NCI-H2196 treated with DMSO at 0.1 percent for 48 hours (cell line): Measurements from ENCODE around the gene MED12.

Experiments used
- DNase-seq: peaks from one replicate; lab custom pipeline; 2025; ENCODE audit not compliant: unreplicated experiment; lab: John Stamatoyannopoulos, UW

Gene MED12

GRCh38 chrX:71107245-71107644 is 11.2 kb upstream of the MED12 start:
- no peak for DNase-seq

GRCh38 chrX:71107762-71108360 is 10.5 kb upstream of the MED12 start:
- no peak for DNase-seq

DNA sequence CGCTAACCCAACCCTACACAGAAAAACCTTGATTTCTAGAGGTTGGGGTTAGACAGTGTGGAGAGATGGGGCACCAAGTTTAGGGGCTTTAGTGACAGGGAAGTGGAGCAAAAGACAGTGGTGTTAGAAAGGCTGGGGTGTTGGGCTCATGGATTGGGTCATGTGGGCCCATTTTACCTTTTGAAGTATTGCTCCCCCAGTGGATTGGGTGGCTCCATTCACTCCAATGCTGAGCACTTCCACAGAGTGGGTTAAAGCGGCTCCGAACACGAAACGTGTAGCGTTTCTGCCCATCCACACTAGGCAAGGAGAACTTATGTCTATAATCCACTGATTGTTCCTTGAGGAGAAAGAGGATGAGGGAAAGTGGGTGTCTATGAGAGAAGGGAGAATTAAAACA is 9.3 kb upstream of the MED12 start:
- DNase-seq: no peak

GRCh38 chrX:71111141-71111843 is 7.1 kb upstream of the MED12 start, which contains the start of gene IL2RG:
Gene IL2RG, minus strand, starts transcription at chrX:71111577. Its CDS starts 38 bp downstream, at chrX:71111539.
- no peak for DNase-seq

DNA sequence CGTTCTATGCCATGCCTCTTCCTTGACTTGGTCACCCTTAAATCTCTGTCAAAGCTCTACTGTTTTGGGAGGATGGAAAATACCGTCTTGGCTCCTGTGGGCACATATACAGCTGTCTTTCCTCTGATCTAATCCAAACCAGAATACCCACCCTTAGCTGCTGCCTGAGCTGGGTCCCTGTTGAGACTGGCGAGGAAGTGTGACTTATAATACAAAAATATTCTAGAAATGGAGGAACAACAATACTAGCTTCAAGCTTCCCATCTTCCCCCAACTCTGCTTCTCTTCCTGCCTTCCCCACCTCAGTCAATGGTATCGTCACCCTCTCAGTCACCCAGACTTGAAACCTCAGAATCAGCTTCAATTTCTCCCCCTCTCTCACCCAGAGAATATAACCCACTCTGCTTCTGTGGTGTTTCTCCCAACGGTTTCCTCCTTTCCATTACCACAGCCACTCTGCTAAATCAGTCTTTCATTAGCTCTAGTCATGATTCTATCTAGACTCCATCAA is 6.4 kb upstream of the MED12 start:
- DNase-seq: no peak

DNA sequence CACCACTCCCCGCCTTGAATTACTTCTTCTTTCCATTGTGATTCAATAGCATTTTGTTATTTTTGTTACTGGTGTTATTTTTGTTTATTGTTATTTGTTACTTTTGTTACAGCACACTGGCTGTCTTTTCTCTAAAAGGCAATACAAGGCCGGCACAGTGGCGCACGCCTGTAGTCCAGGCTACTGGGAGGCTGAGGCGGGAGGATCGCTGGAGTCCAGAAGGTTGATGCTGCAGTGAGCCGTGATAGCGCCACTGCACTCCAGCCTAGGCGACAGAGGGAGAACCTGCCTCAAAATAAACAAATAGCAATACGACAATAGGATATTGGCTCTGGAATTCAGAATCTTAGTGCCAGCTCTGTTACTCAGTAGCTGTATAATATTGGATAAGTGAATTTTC is 1.0 kb upstream of the MED12 start:
- no peak for DNase-seq

DNA sequence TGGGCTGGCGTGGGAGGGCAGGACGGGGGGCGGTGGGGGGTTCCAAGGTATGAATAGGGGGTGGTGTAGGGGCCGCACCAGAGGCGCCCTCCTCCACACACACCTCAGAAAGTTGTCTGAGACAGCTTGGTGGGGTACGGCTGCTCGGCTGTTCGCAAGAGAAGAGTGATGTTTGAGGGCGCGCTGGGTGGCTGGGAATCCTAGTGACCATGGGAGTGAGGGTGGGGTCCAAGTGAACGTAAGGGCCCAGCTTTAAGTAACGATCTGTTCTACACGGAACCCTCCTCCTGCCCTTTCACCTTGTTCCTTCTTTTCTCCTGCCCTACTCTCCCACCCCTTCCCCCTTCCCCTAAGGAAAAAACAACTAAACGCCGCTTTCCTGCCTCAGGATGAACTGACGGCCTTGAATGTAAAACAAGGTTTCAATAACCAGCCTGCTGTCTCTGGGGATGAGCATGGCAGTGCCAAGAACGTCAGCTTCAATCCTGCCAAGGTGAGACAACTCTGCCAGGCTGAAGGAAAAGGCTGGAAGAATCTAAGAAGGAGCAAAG is 664 bp downstream of the MED12 start:
- no peak for DNase-seq

- DNase-seq: no peak
These were observed 9.9 kb downstream of the MED12 start for GRCh38 chrX:71128166-71128833.

- DNase-seq: no peak
These were observed 10.7 kb downstream of the MED12 start for GRCh38 chrX:71128915-71129765.

- no peak for DNase-seq
These were observed 13.1 kb downstream of the MED12 start for GRCh38 chrX:71131510-71131909.

- DNase-seq: no peak
These were observed 22.0 kb downstream of the MED12 start for GRCh38 chrX:71140440-71140839.

GRCh38 chrX:71143508-71143907 is 25.1 kb downstream of the MED12 start:
- DNase-seq: no peak

- DNase-seq: no peak
These were observed 26.3 kb downstream of the MED12 start, which contains the start of gene NLGN3 for GRCh38 chrX:71144651-71145050. Gene NLGN3, plus strand, starts transcription at chrX:71144841. Its CDS starts 2,909 bp downstream, at chrX:71147750.

DNA sequence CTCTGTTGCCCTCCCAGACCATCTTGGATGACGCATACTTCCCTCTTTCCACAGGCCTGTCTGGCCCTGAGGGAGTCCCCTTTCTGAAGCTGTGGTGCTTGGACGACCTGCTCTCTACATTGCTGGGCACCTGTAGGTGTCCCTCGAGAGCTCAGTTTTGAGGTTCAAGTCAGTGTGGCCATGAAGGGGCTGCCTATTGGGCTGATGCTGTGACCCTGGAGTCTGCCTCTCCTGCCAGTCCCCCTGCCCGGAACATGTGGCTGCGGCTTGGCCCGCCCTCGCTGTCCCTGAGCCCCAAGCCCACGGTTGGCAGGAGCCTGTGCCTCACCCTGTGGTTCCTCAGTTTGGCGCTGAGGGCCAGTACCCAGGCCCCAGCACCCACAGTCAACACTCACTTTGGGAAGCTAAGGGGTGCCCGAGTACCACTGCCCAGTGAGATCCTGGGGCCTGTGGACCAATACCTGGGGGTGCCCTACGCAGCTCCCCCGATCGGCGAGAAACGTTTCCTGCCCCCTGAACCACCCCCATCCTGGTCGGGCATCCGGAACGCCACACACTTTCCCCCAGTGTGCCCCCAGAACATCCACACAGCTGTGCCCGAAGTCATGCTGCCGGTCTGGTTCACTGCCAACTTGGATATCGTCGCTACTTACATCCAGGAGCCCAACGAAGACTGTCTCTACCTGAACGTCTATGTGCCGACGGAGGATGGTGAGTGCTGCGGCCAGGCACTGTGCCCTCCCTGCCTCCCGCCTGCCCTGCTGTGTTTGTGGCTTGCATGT is 29.3 kb downstream of the MED12 start:
- no peak for DNase-seq

GRCh38 chrX:71148278-71148663 is 29.9 kb downstream of the MED12 start:
- no peak for DNase-seq

DNA sequence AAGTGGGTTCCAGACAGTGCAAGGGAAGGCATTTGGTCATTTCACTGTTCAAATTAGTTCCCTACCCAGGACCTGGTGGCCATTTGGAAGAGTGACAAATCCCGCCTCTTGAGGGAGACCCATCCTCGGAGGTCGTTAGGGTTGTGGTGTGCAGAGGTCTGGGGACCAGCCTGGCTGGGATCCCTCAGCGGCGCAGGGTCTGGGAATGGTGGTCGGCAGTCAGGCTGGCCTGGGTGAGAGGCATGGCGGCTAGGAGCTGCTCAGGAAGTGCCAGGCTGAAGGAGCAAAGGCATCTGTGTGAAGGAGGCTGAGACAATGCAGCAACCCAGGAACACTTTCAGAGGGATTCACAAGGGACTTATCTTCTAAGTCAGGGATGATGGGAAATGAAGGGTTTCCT is 33.0 kb downstream of the MED12 start:
- DNase-seq: no peak

GRCh38 chrX:71154196-71154595 is 35.8 kb downstream of the MED12 start:
- DNase-seq: no peak

DNA sequence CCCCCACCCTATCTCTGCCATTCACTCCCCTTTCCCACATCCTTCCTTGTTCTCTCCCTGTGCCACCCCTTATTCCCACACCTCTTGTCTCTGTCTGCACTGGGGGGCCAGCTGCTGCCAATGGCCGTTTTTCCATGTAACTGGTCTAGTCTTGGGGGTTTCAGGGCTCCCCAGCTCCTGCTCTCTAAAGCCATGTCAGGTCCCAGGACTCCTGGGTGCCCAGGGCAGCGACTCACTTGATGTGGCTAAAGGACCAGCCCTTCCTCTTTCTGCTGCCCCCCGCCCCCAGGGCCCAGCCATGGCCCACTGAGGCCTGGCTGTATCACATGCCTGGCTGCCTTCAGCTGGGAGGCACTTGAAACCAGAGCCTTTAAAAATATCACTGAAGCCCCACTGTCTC is 36.2 kb downstream of the MED12 start:
- no peak for DNase-seq

DNA sequence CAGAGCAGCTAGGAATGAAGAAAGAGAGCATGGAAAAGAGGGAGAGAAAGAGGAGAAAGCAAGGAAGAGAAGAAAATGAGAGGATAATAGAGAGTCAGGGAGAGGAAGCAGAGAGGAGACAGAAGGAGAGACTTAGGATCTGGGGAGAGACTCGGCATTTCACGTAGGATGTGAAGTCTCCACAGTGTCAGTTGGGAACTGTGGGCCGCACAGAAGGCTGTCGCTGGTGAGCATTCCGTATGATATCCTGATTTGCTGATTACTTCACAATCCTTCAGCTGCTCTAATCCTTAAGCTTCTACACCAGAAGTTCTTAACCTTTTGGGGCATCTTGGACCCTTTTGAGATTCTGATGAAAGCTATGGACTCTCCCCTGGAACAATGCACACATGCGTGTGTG is 40.2 kb downstream of the MED12 start:
- no peak for DNase-seq

- DNase-seq: no peak
These were observed 40.9 kb downstream of the MED12 start for GRCh38 chrX:71159335-71159734.
